GM12878 (cell line): ENCODE results near the gene OR51B6. TPM values are rescaled to one million over a fixed set of nuclear protein-coding genes. Genes with fewer than 3 reads are reported as not detected.
A peak's percentile ranks its signal among the peaks of the same experiment; 100 is the strongest.

Experiments
- ATAC-seq: fragments of 200-7000 bp; cut with Tn5 transposase; 3 replicates; pipeline ENCODE4 v1.9.1; 2020; ENCODE audit warnings: mild to moderate bottlenecking, moderate library complexity
- BruUV-seq: library from RNA; stranded (reverse); fragments of 400-500 nt; replicated peaks from 2 replicates; lab custom pipeline; 2021; lab: Mats Ljungman, UMichigan
- CTCF ChIA-PET: fragments of 300-600 bp; sonication (Branson Sonifier 250); formaldehyde crosslinking; extraction: SDS; loops from one replicate; lab custom pipeline; 2021; ENCODE audit warnings: inconsistent platforms; lab: Yijun Ruan, JAX
- POLR2A ChIA-PET: fragments of 350-600 bp; formaldehyde crosslinking; extraction: SDS; loops from one replicate; lab custom pipeline; 2021; ENCODE audit warnings: inconsistent platforms; lab: Charles Lee
- RAD21 ChIA-PET: fragments of 300-600 bp; sonication (Branson Sonifier 250); formaldehyde crosslinking; loops from one replicate; lab custom pipeline; 2023; ENCODE audit warnings: antibody characterized with exemption; ENCODE audit not compliant: unreplicated experiment; lab: Charles Lee
- SMC1A ChIA-PET: fragments of 300-600 bp; sonication (Branson Sonifier 250); formaldehyde crosslinking; loops from one replicate; lab custom pipeline; 2023; ENCODE audit not compliant: unreplicated experiment, uncharacterized antibody; lab: Charles Lee
- DNase-seq: peaks from one replicate; pipeline ENCODE4 v3.0.0-alpha.2; 2011; ENCODE audit warnings: low read depth, low spot score
- FAIRE-seq: peaks from 3 replicates; lab custom pipeline; 2011; peaks lifted over from hg19 to GRCh38; lab: Jason Lieb, UNC
- H2AFZ ChIP-seq: 2 replicates; pipeline ENCODE4 v1.6.0; 2011; ENCODE audit warnings: low read depth, low read length, control low read depth; ENCODE audit not compliant: control insufficient read depth
- H3K27ac ChIP-seq: 2 replicates; pipeline ENCODE4 v1.5.1; 2011; ENCODE audit warnings: control low read depth; ENCODE audit not compliant: control insufficient read depth, insufficient read depth
- H3K27me3 ChIP-seq, 2 experiments: replicated peaks in 1 of 2; 2 replicates each; pipeline versions ENCODE4 v1.6.0 to v1.6.1; 2011; ENCODE audit warnings: low read length in 1 of 2; ENCODE audit not compliant: control insufficient read depth in 2 of 2, insufficient read depth in 2 of 2
- H3K36me3 ChIP-seq, 2 experiments: 2 replicates each; pipeline ENCODE4 v1.5.1; 2011; ENCODE audit warnings: low read length in 1 of 2; ENCODE audit not compliant: control insufficient read depth in 2 of 2, insufficient read depth in 2 of 2
- H3K4me1 ChIP-seq: 2 replicates; pipeline ENCODE4 v1.6.1; 2011; ENCODE audit warnings: mild to moderate bottlenecking, low read length, moderate library complexity, mixed read lengths; ENCODE audit not compliant: control insufficient read depth, insufficient read depth
- H3K4me2 ChIP-seq: 2 replicates; pipeline ENCODE4 v1.6.0; 2011; ENCODE audit warnings: control low read depth; ENCODE audit not compliant: control insufficient read depth, insufficient read depth
- H3K4me3 ChIP-seq: fragments of 200-600 bp; sonication (generic); 2 replicates; pipeline ENCODE4 v1.5.1; 2016
- H3K79me2 ChIP-seq: 2 replicates; pipeline ENCODE4 v1.6.0; 2011; ENCODE audit warnings: low read length; ENCODE audit not compliant: control insufficient read depth, insufficient read depth
- H3K9ac ChIP-seq: 2 replicates; pipeline ENCODE4 v1.8.0; 2011; ENCODE audit warnings: low read length, control low read depth, mixed read lengths; ENCODE audit not compliant: control insufficient read depth, insufficient read depth
- H3K9me3 ChIP-seq: replicated peaks from 3 replicates; pipeline ENCODE4 v1.5.1; 2011; ENCODE audit warnings: mild to moderate bottlenecking, low read length; ENCODE audit not compliant: control insufficient read depth, insufficient read depth
- H4K20me1 ChIP-seq: 2 replicates; pipeline ENCODE4 v1.6.0; 2011; ENCODE audit not compliant: control insufficient read depth, insufficient read depth
- DPF2 ChIP-seq: fragments of 450-650 bp; IDR thresholded peaks from 2 replicates; pipeline ENCODE4 v1.6.1; 2017; ENCODE audit warnings: mild to moderate bottlenecking
- EED ChIP-seq: sonication (generic); IDR thresholded peaks from 2 replicates; pipeline ENCODE4 v1.6.1; 2016; ENCODE audit warnings: antibody characterized with exemption, low read depth
- EP300 ChIP-seq, 2 experiments: fragments of 150-350 bp in 1 of 2; IDR thresholded peaks; 2 replicates each; pipeline ENCODE4 v1.6.1; 2011 to 2012; ENCODE audit warnings: low read depth in 2 of 2, low read length in 2 of 2, borderline replicate concordance in 1 of 2, improper control_type of control experiment in 1 of 2, inconsistent platforms in 1 of 2; ENCODE audit not compliant: control insufficient read depth in 1 of 2
- FOXK2 ChIP-seq: fragments of 450-650 bp; IDR thresholded peaks from 2 replicates; pipeline ENCODE4 v1.6.1; 2017; ENCODE audit warnings: mild to moderate bottlenecking, moderate library complexity
- IRF4 ChIP-seq: IDR thresholded peaks from 2 replicates; pipeline ENCODE4 v1.6.1; 2011; ENCODE audit warnings: low read depth, low read length
- MXI1 ChIP-seq: fragments of 150-350 bp; IDR thresholded peaks from 2 replicates; pipeline ENCODE4 v1.6.1; 2011; ENCODE audit warnings: low read depth, mild to moderate bottlenecking, inconsistent platforms, low read length, improper control_type of control experiment
- NR2C1 ChIP-seq: fragments of 450-650 bp; IDR thresholded peaks from 2 replicates; pipeline ENCODE4 v1.6.1; 2017; ENCODE audit warnings: antibody characterized with exemption, mild to moderate bottlenecking, moderate library complexity
- POU2F2 ChIP-seq: IDR thresholded peaks from 3 replicates; pipeline ENCODE4 v1.6.1; 2011; ENCODE audit warnings: low read depth, mild to moderate bottlenecking, low read length, borderline replicate concordance
- RUNX3 ChIP-seq: IDR thresholded peaks from 2 replicates; pipeline ENCODE4 v1.6.1; 2012; ENCODE audit warnings: low read length, inconsistent platforms
- TAF1 ChIP-seq: IDR thresholded peaks from 2 replicates; pipeline ENCODE4 v1.6.1; 2011; ENCODE audit warnings: mild to moderate bottlenecking, low read depth, low read length, borderline replicate concordance
- TCF7 ChIP-seq: IDR thresholded peaks from 2 replicates; pipeline ENCODE4 v1.6.1; 2014; ENCODE audit warnings: antibody characterized with exemption, borderline replicate concordance
- WRNIP1 ChIP-seq: IDR thresholded peaks from 2 replicates; pipeline ENCODE4 v1.6.1; 2011; ENCODE audit warnings: low read depth, low read length, improper control_type of control experiment, borderline replicate concordance
- WGBS: methylation state at CpG from one replicate; pipeline ENCODE4 v1.1.6; 2016; ENCODE audit warnings: low lambda C conversion rate; ENCODE audit not compliant: insufficient replicate concordance, insufficient coverage; ENCODE audit errors: missing lambda C conversion rate; 5-methylcytosine and 5-hydroxymethylcytosine counted together
- in situ Hi-C: fragments of 300-500 bp; cut with MboI; formaldehyde crosslinking; loops from 9 replicates; pipeline ENCODE4 v1.14.3; 2018; ENCODE audit warnings: mixed read lengths
- intact Hi-C: fragments of 100-400 bp; cut with micrococcal nuclease; formaldehyde crosslinking; loops from one replicate; pipeline ENCODE4 v1.14.2; 2022; ENCODE audit not compliant: unreplicated experiment
- polyA plus RNA-seq, 11 experiments: library from polyadenylated mRNA; depleted of rRNA in 4 of 11; unstranded in 6 of 11; stranded (reverse) in 5 of 11; fragments of >200 nt; fragmentation: Nextera tagmentation in 4 of 11; fragmentation: Illumina TruSeq in 1 of 11; extraction: Ambion mirVana in 4 of 11; extraction: Trizol in 1 of 11; gene quantifications; 1 replicate in 1 of 11; 2 replicates in 10 of 11; pipeline versions ENCODE4 v1.2.1 to v1.2.3, GENCODE V29; 2011 to 2016; ENCODE audit warnings: inconsistent platforms in 2 of 11, missing spikeins in 2 of 11, low read depth in 1 of 11
- total RNA-seq, 4 experiments: library from RNA; depleted of rRNA in 3 of 4; stranded (reverse); fragments of >200 nt in 3 of 4; fragmentation: Illumina TruSeq in 1 of 4; extraction: Trizol in 1 of 4; gene quantifications; 2 replicates each; pipeline versions ENCODE4 v1.2.1 to v1.2.3, GENCODE V29; 2013 to 2021
- TF ChIP-seq, protein P1 (sequence below): fragments of 150-350 bp; IDR thresholded peaks from 2 replicates; pipeline ENCODE4 v1.6.1; 2016; ENCODE audit warnings: low read depth, low read length
- TF ChIP-seq, protein P2 (sequence below): fragments of 450-650 bp; IDR thresholded peaks from 2 replicates; pipeline ENCODE4 v1.6.1; 2016; ENCODE audit warnings: mild to moderate bottlenecking, moderate library complexity, borderline replicate concordance
- TF ChIP-seq, protein P3 (sequence below): IDR thresholded peaks from 2 replicates; pipeline ENCODE4 v1.6.1; 2012; ENCODE audit warnings: low read depth, low read length, improper control_type of control experiment

The OR51B6 gene
- total and polyA plus RNA-seq, 10 of the 15 experiments (the other 5 are each of a cell fraction or from before 2014, with no cell fraction given): 0.17 TPM; not detected in 9

DNA sequence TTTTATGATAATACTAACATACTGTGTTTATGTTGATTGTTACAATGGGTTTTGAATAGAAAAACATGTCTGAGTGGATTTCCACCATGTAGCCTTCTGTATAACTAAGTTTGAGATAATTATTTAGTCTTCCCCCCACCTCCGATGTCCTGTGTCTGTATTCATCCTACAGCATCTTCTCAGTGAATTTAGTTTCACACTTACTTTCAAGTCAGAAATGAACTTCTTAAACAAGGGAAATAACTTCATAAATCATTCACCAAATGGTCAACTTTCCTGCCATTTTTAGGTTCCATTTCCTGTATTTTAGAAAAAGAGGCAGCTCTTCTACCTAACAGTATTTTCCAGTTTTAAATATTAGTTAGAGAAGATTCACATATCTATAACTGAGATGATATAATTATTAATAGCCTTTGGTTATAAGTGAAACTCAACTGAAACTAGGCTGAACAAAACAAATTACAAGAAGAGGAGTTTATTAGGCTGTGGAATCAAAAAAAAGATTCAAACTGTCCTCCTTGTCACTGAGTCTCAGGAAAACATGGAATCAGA, 11.5 kb upstream of the OR51B6 start:
- CTCF ChIA-PET: no interaction called here
- peak; percentile 39 for DNase-seq
- no peak overlapping the region for H3K27ac ChIP-seq
- SMC1A ChIA-PET: interaction anchor here (1.4 kb wide), 1 partner anchor 14 kb away, joined by 3 read pairs; no protein-coding TSS in a partner anchor
- H3K4me2 ChIP-seq: no peak overlapping the region
- no peaks in the 10 kb centered on the region for H3K36me3 ChIP-seq
- H4K20me1 ChIP-seq: no peaks in the 10 kb centered on the region
- RAD21 ChIA-PET: no interaction called here
- H3K9ac ChIP-seq: no peak overlapping the region
- peak; percentile 74 for ATAC-seq
- intact Hi-C loops (no loop called here), in situ Hi-C loops (loop anchor here (25.0 kb wide), 1 partner anchor 1478 kb away; the partner anchor contains the start of gene STIM1)
- no peak overlapping the region for H3K4me3 ChIP-seq
- BruUV-seq: no TSS peak
- POLR2A ChIA-PET: no interaction called here
- no peak for FAIRE-seq
- no peak overlapping the region for H2AFZ ChIP-seq
- no peaks in the 10 kb centered on the region for H3K4me1 ChIP-seq
- no peaks in the 10 kb centered on the region for H3K27me3 ChIP-seq
- WGBS: 87% methylated on average over 1 of the region's 1 CpG
- H3K79me2 ChIP-seq: no peaks in the 10 kb centered on the region
- no peaks in the 10 kb centered on the region for H3K9me3 ChIP-seq
- TF ChIP-seq NR2C1: no peak
- no peak for TF ChIP-seq WRNIP1
- no peak for TF ChIP-seq POU2F2
- no peak for TF ChIP-seq EED
- TF ChIP-seq, protein P1, sequence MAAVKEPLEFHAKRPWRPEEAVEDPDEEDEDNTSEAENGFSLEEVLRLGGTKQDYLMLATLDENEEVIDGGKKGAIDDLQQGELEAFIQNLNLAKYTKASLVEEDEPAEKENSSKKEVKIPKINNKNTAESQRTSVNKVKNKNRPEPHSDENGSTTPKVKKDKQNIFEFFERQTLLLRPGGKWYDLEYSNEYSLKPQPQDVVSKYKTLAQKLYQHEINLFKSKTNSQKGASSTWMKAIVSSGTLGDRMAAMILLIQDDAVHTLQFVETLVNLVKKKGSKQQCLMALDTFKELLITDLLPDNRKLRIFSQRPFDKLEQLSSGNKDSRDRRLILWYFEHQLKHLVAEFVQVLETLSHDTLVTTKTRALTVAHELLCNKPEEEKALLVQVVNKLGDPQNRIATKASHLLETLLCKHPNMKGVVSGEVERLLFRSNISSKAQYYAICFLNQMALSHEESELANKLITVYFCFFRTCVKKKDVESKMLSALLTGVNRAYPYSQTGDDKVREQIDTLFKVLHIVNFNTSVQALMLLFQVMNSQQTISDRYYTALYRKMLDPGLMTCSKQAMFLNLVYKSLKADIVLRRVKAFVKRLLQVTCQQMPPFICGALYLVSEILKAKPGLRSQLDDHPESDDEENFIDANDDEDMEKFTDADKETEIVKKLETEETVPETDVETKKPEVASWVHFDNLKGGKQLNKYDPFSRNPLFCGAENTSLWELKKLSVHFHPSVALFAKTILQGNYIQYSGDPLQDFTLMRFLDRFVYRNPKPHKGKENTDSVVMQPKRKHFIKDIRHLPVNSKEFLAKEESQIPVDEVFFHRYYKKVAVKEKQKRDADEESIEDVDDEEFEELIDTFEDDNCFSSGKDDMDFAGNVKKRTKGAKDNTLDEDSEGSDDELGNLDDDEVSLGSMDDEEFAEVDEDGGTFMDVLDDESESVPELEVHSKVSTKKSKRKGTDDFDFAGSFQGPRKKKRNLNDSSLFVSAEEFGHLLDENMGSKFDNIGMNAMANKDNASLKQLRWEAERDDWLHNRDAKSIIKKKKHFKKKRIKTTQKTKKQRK: no peak
- no peak for TF ChIP-seq IRF4
- TF ChIP-seq EP300 (IDR thresholded peaks at IDR 0.05; ENCODE audit: borderline replicate concordance in 1 of 2, control insufficient read depth in 1 of 2, low read depth in 2 of 2, low read length in 2 of 2): peak in 1 of 2 experiments; percentile 26; a peak in 1 of 4 replicates
- TF ChIP-seq, protein P2, sequence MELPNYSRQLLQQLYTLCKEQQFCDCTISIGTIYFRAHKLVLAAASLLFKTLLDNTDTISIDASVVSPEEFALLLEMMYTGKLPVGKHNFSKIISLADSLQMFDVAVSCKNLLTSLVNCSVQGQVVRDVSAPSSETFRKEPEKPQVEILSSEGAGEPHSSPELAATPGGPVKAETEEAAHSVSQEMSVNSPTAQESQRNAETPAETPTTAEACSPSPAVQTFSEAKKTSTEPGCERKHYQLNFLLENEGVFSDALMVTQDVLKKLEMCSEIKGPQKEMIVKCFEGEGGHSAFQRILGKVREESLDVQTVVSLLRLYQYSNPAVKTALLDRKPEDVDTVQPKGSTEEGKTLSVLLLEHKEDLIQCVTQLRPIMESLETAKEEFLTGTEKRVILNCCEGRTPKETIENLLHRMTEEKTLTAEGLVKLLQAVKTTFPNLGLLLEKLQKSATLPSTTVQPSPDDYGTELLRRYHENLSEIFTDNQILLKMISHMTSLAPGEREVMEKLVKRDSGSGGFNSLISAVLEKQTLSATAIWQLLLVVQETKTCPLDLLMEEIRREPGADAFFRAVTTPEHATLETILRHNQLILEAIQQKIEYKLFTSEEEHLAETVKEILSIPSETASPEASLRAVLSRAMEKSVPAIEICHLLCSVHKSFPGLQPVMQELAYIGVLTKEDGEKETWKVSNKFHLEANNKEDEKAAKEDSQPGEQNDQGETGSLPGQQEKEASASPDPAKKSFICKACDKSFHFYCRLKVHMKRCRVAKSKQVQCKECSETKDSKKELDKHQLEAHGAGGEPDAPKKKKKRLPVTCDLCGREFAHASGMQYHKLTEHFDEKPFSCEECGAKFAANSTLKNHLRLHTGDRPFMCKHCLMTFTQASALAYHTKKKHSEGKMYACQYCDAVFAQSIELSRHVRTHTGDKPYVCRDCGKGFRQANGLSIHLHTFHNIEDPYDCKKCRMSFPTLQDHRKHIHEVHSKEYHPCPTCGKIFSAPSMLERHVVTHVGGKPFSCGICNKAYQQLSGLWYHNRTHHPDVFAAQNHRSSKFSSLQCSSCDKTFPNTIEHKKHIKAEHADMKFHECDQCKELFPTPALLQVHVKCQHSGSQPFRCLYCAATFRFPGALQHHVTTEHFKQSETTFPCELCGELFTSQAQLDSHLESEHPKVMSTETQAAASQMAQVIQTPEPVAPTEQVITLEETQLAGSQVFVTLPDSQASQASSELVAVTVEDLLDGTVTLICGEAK: no peak
- TF ChIP-seq MXI1: no peak
- TF ChIP-seq, protein P3, sequence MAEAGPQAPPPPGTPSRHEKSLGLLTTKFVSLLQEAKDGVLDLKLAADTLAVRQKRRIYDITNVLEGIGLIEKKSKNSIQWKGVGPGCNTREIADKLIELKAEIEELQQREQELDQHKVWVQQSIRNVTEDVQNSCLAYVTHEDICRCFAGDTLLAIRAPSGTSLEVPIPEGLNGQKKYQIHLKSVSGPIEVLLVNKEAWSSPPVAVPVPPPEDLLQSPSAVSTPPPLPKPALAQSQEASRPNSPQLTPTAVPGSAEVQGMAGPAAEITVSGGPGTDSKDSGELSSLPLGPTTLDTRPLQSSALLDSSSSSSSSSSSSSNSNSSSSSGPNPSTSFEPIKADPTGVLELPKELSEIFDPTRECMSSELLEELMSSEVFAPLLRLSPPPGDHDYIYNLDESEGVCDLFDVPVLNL: no peak
- no peak for TF ChIP-seq RUNX3
- TF ChIP-seq FOXK2: no peak
- peak; percentile 40; the same call in 1 of the 2 replicates for TF ChIP-seq DPF2
- TF ChIP-seq TCF7: no peak
- no peak for TF ChIP-seq TAF1
